ENCODE data around the gene GPBP1. TPM values are rescaled to one million over a fixed set of nuclear protein-coding genes. Genes with fewer than 3 reads are reported as not detected.
A peak's percentile ranks its signal among the peaks of the same experiment; 100 is the strongest.

GPBP1 gene
- polyA plus RNA-seq, 3 donors: 23.2 to 43.7 (median 30.9) TPM

DNA sequence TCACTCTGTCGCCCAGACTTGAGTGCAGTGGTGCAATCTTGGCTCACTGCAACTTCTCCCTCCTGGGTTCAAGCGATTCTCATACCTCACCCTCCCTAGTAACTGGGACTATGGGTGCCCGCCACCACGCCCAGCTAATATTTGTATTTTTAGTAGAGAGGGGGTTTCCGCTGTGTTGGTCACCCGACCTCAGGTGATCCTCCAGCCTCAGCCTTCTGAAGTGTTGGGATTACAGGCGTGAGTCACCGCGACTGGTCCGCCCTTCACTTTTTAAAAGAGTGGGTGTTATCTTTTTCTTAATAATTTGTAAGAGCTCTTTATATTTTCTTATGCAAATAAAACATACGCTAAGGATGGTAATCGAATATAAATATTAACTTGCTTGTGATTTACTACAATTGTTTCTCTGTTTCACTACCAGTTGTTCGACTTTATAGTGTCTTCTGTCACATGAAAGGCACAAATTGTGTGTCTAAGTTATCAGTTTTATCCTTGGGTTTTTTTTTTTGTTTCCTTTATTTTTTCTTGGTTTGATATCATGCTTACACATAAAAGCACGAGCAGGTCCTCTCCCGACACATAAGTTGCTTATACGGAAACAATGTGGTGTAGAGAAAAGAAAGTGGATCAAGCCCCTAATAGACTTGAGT is 1.9 kb upstream of the GPBP1 start:
- intact Hi-C loops (cut with micrococcal nuclease): loop anchor here (2.0 to 10.0 kb wide), 5 partner anchors 35 to 1177 kb away; partner anchors contain the start of genes IL6ST (in 1 of the 2) and SETD9 (in 1 of the 2)
- H4K20me1 ChIP-seq (ENCODE audit: insufficient read depth, low read length): peaks cover 12% of the 10 kb centered on the region
- peaks cover 28% of the 10 kb centered on the region for H3K4me1 Mint-ChIP-seq
- H2AFZ ChIP-seq (ENCODE audit: insufficient read depth, low read depth, low read length, poor library complexity, severe bottlenecking): peak overlapping the region; percentile 72
- no peaks in the 10 kb centered on the region for H3K36me3 ChIP-seq (replicated peaks in 1 of 2; ENCODE audit: control insufficient read depth in 1 of 2, insufficient read depth in 2 of 2, low read length in 2 of 2)
- H3K4me1 ChIP-seq (ENCODE audit: control insufficient read depth in 1 of 2, insufficient read depth in 2 of 2, low read length in 2 of 2): peaks cover 32 to 39% of the 10 kb centered on the region in 2 donors
- no peaks in the 10 kb centered on the region for H3K36me3 Mint-ChIP-seq
- peak overlapping the region in 6 of 7 donors; percentile 41 to 100 (median 99) for H3K27ac Mint-ChIP-seq
- no CpG with 5 or more reads among the region's 16 CpGs for WGBS (ENCODE audit: insufficient coverage)
- peak overlapping the region; percentile 90 for H3K4me2 ChIP-seq (replicated peaks; ENCODE audit: extremely low read depth, low read length, poor library complexity, severe bottlenecking)
- peak overlapping the region; percentile 89 to 96 for H3K4me3 Mint-ChIP-seq
- no peaks in the 10 kb centered on the region for H3K9me3 ChIP-seq (replicated peaks in 1 of 2; ENCODE audit: control insufficient read depth in 1 of 2, insufficient read depth in 1 of 2, low read length in 2 of 2)
- peak overlapping the region; percentile 97 for H3K9ac ChIP-seq (ENCODE audit: insufficient read depth, low read length, poor library complexity, severe bottlenecking)
- H3K79me2 ChIP-seq (ENCODE audit: insufficient read depth, low read length): peaks cover 30% of the 10 kb centered on the region
- DNase-seq: peak in 1 of 3 donors; percentile 63
- peaks cover 0 to 2% (median 2%) of the 10 kb centered on the region in 3 donors for H3K27me3 Mint-ChIP-seq (ENCODE audit: low read depth in 3 of 3)
- no peaks in the 10 kb centered on the region for H3K27me3 ChIP-seq (ENCODE audit: control insufficient read depth in 2 of 2, insufficient read depth in 2 of 2, low read length in 2 of 2)
- TF ChIP-seq, protein P1, sequence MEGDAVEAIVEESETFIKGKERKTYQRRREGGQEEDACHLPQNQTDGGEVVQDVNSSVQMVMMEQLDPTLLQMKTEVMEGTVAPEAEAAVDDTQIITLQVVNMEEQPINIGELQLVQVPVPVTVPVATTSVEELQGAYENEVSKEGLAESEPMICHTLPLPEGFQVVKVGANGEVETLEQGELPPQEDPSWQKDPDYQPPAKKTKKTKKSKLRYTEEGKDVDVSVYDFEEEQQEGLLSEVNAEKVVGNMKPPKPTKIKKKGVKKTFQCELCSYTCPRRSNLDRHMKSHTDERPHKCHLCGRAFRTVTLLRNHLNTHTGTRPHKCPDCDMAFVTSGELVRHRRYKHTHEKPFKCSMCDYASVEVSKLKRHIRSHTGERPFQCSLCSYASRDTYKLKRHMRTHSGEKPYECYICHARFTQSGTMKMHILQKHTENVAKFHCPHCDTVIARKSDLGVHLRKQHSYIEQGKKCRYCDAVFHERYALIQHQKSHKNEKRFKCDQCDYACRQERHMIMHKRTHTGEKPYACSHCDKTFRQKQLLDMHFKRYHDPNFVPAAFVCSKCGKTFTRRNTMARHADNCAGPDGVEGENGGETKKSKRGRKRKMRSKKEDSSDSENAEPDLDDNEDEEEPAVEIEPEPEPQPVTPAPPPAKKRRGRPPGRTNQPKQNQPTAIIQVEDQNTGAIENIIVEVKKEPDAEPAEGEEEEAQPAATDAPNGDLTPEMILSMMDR (IDR thresholded peaks at IDR 0.05): no peak
- H3K27ac ChIP-seq (ENCODE audit: low read depth in 1 of 2, low read length in 2 of 2): peak overlapping the region in 1 of 2 donors; percentile 98
- peak overlapping the region; percentile 68 to 99 (median 93) for H3K4me3 ChIP-seq (replicated peaks in 1 of 3; ENCODE audit: low read depth in 2 of 3, low read length in 3 of 3)
- peaks cover 0 to 4% (median 0%) of the 10 kb centered on the region in 7 donors for H3K9me3 Mint-ChIP-seq

DNA sequence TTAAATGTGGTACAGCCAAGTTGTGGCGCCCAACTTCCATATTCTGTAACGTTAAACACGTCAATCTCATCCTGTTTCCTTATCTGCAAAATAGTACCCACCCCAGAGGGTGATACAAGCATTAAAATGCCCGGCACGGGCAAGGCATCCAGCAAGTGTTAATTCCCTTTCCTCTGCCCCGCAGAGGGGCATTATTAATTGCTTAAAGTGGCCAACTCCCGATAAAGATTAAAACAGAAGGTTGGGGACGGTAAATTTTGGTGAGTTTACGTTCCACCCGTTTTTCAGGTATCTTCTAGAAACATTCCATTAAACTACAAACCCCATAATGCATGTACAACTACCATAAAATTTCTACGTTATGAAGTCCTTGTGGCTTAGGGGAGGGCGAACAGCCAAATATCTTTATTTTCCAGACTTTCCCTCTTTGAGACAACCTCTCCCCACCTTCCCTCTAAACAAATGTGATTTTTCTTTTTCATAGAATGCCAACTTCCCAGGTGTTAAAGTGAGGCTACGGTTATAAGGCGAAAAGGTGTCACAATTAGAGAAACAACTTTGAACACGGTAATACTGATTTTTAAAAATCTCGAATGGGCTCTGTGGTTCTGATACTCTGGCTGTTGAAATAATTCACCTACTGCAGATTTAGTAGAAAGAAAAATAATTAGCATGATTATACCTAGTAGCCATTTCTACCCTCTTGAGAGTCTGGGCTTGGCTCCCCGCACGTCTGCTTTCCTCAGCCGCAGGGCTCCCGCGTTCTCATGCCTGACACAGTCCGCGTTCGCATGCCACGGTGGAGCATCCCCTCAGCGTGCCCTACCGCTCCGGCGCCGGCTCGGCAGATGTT is 1.2 kb upstream of the GPBP1 start:
- Histone ChIP-seq H3K27ac (ENCODE audit: low read depth in 1 of 2, low read length in 2 of 2) (peak overlapping the region; percentile 98 to 100), H3K4me2 (replicated peaks; ENCODE audit: extremely low read depth, low read length, poor library complexity, severe bottlenecking) (peak overlapping the region; percentile 90), H3K9me3 (replicated peaks in 1 of 2; ENCODE audit: control insufficient read depth in 1 of 2, insufficient read depth in 1 of 2, low read length in 2 of 2) (no peaks in the 10 kb centered on the region), H3K4me1 (ENCODE audit: control insufficient read depth in 1 of 2, insufficient read depth in 2 of 2, low read length in 2 of 2) (peaks cover 38 to 47% of the 10 kb centered on the region in 2 donors), H3K4me3 (replicated peaks in 1 of 3; ENCODE audit: low read depth in 2 of 3, low read length in 3 of 3) (peak overlapping the region; percentile 68 to 99 (median 93)), H3K27me3 (ENCODE audit: control insufficient read depth in 2 of 2, insufficient read depth in 2 of 2, low read length in 2 of 2) (no peaks in the 10 kb centered on the region), H2AFZ (ENCODE audit: insufficient read depth, low read depth, low read length, poor library complexity, severe bottlenecking) (peak overlapping the region; percentile 72), H4K20me1 (ENCODE audit: insufficient read depth, low read length) (peaks cover 19% of the 10 kb centered on the region), H3K79me2 (ENCODE audit: insufficient read depth, low read length) (peaks cover 38% of the 10 kb centered on the region), H3K9ac (ENCODE audit: insufficient read depth, low read length, poor library complexity, severe bottlenecking) (peak overlapping the region; percentile 97), H3K36me3 (replicated peaks in 1 of 2; ENCODE audit: control insufficient read depth in 1 of 2, insufficient read depth in 2 of 2, low read length in 2 of 2) (peaks cover 0 to under 1% of the 10 kb centered on the region in 2 donors)
- peaks cover 2% of the 10 kb centered on the region in 2 donors for H3K36me3 Mint-ChIP-seq
- peaks cover 0 to 2% (median 2%) of the 10 kb centered on the region in 3 donors for H3K27me3 Mint-ChIP-seq (ENCODE audit: low read depth in 3 of 3)
- intact Hi-C loops (cut with micrococcal nuclease): loop anchor here (2.0 to 10.0 kb wide), 5 partner anchors 35 to 1178 kb away; partner anchors contain the start of genes IL6ST (in 1 of the 2) and SETD9 (in 1 of the 2)
- H3K9me3 Mint-ChIP-seq: peaks cover 0 to 4% (median 0%) of the 10 kb centered on the region in 7 donors
- peaks cover 32% of the 10 kb centered on the region for H3K4me1 Mint-ChIP-seq
- WGBS (ENCODE audit: insufficient coverage): under 1% methylated on average over 16 of the region's 31 CpGs
- TF ChIP-seq, protein P1 (IDR thresholded peaks at IDR 0.05): no peak
- DNase-seq: peak; percentile 33 to 61 (median 49)
- peak overlapping the region; percentile 89 to 96 for H3K4me3 Mint-ChIP-seq
- H3K27ac Mint-ChIP-seq: peak overlapping the region; percentile 99 to 100 (median 99)

Data from CD14-positive monocyte (primary cell).